ENCODE results near the gene RSF1.

GRCh38 chr11:77813256-77813655 is 7.3 kb downstream of the RSF1 start:
- no peak for TF ChIP-seq CTCF (IDR thresholded peaks at IDR 0.05)
- no peak for TF ChIP-seq TCF7L2 (IDR thresholded peaks at IDR 0.05; ENCODE audit: low read depth, low read length)
- TF ChIP-seq SIN3A (IDR thresholded peaks at IDR 0.05; ENCODE audit: borderline replicate concordance, insufficient read depth, low read depth, low read length) = no peak

Measured in Panc1 (cell line).